Endothelial cell of umbilical vein (primary cell): ENCODE measurements around the gene SLC6A16. TPM values are rescaled to one million over a fixed set of nuclear protein-coding genes. Genes with fewer than 3 reads are reported as not detected.

Source experiments
- BruUV-seq: library from RNA; stranded (reverse); fragments of 400-500 nt; replicated peaks from 2 replicates; lab custom pipeline; 2021; lab: Mats Ljungman, UMichigan
- CTCF ChIA-PET: fragments of 300-600, 350-600 bp; sonication (Branson Sonifier 250); formaldehyde crosslinking; loops from one replicate; lab custom pipeline; 2021; ENCODE audit warnings: antibody characterized with exemption, inconsistent platforms; lab: Charles Lee
- POLR2A ChIA-PET: fragments of 300-600, 350-600 bp; sonication (Branson Sonifier 250); formaldehyde crosslinking; loops from one replicate; lab custom pipeline; 2021; ENCODE audit warnings: antibody characterized with exemption, inconsistent platforms; lab: Charles Lee
- DNase-seq: peaks from one replicate; pipeline ENCODE4 v3.0.0-alpha.2; 2011; ENCODE audit warnings: low read depth, low spot score
- FAIRE-seq: peaks from 2 replicates; lab custom pipeline; 2011; peaks lifted over from hg19 to GRCh38; lab: Jason Lieb, UNC
- H2AFZ ChIP-seq: 2 replicates; pipeline ENCODE4 v1.6.0; 2012; ENCODE audit warnings: low read depth, low read length, control low read depth, inconsistent platforms
- H3K27ac ChIP-seq: 2 replicates; pipeline ENCODE4 v1.5.1; 2011; ENCODE audit warnings: low read depth, mild to moderate bottlenecking, control low read depth, low read length, moderate library complexity; ENCODE audit not compliant: insufficient read depth
- H3K27me3 ChIP-seq, 2 experiments: 2 replicates each; pipeline versions ENCODE4 v1.6.0 to v1.6.1; 2011; ENCODE audit warnings: low read length in 2 of 2, mixed read lengths in 1 of 2; ENCODE audit not compliant: control insufficient read depth in 2 of 2, insufficient read depth in 2 of 2
- H3K36me3 ChIP-seq, 2 experiments: 2 replicates in 1 of 2; 3 replicates in 1 of 2; pipeline ENCODE4 v1.5.1; 2011; ENCODE audit warnings: low read length in 2 of 2, mild to moderate bottlenecking in 1 of 2, moderate library complexity in 1 of 2; ENCODE audit not compliant: control insufficient read depth in 2 of 2, insufficient read depth in 2 of 2; ENCODE audit errors: extremely low read depth in 1 of 2
- H3K4me1 ChIP-seq: 3 replicates; pipeline ENCODE4 v1.5.1; 2011; ENCODE audit warnings: mild to moderate bottlenecking, low read length; ENCODE audit not compliant: control insufficient read depth, insufficient read depth; ENCODE audit errors: extremely low read depth
- H3K4me2 ChIP-seq: 2 replicates; pipeline ENCODE4 v1.6.1; 2011; ENCODE audit warnings: low read length, control low read depth, mixed read lengths; ENCODE audit not compliant: insufficient read depth
- H3K4me3 ChIP-seq, 3 experiments: fragments of 200-600 bp in 1 of 3; sonication (generic), shearing (Covaris generic) in 1 of 3; replicated peaks in 1 of 3; 2 replicates each; pipeline ENCODE4 v1.5.1; 2011 to 2016; ENCODE audit warnings: control low read depth in 3 of 3, low read length in 3 of 3, mild to moderate bottlenecking in 2 of 3, inconsistent platforms in 1 of 3, low read depth in 1 of 3, moderate library complexity in 1 of 3; ENCODE audit not compliant: insufficient read depth in 1 of 3
- H3K79me2 ChIP-seq: 2 replicates; pipeline ENCODE4 v1.6.0; 2012; ENCODE audit warnings: low read length, inconsistent platforms; ENCODE audit not compliant: control insufficient read depth, insufficient read depth
- H3K9ac ChIP-seq: replicated peaks from 2 replicates; pipeline ENCODE3; 2011; ENCODE audit warnings: low read length, control low read depth; ENCODE audit not compliant: insufficient read depth; ENCODE audit errors: extremely low read depth
- H3K9me1 ChIP-seq: replicated peaks from 3 replicates; pipeline ENCODE4 v1.6.0; 2011; ENCODE audit warnings: mild to moderate bottlenecking, low read length; ENCODE audit not compliant: control insufficient read depth, insufficient read depth; ENCODE audit errors: extremely low read depth
- H3K9me3 ChIP-seq: replicated peaks from 2 replicates; pipeline ENCODE4 v1.5.1; 2012; ENCODE audit warnings: low read length, inconsistent platforms; ENCODE audit not compliant: control insufficient read depth, insufficient read depth
- H4K20me1 ChIP-seq: replicated peaks from 2 replicates; pipeline ENCODE3; 2011; ENCODE audit warnings: mild to moderate bottlenecking, low read length; ENCODE audit not compliant: control insufficient read depth, insufficient read depth; ENCODE audit errors: extremely low read depth
- CTCF ChIP-seq, 2 donors: IDR thresholded peaks; 1 replicate in 1 of 2; 2 replicates in 1 of 2; pipeline ENCODE4 v1.5.1; 2011; ENCODE audit warnings: low read length in 2 of 2, mild to moderate bottlenecking in 2 of 2, moderate library complexity in 2 of 2, control low read depth in 1 of 2, inconsistent platforms in 1 of 2, low read depth in 1 of 2; ENCODE audit not compliant: insufficient read depth in 1 of 2; ENCODE audit errors: extremely low read depth in 1 of 2
- EZH2 ChIP-seq: IDR thresholded peaks from 2 replicates; pipeline ENCODE4 v1.6.1; 2012; ENCODE audit warnings: borderline replicate concordance, low read depth, mild to moderate bottlenecking, moderate library complexity, low read length, inconsistent platforms; ENCODE audit not compliant: severe bottlenecking
- FOS ChIP-seq: IDR thresholded peaks from 2 replicates; pipeline ENCODE4 v1.6.1; 2011; ENCODE audit warnings: mild to moderate bottlenecking, low read length, moderate library complexity, borderline replicate concordance; ENCODE audit not compliant: insufficient read depth
- GATA2 ChIP-seq: IDR thresholded peaks from 2 replicates; pipeline ENCODE4 v1.7.0; 2011; ENCODE audit warnings: low read depth, mild to moderate bottlenecking, moderate library complexity, mixed read lengths, low read length; ENCODE audit not compliant: insufficient read length, insufficient read depth
- JUN ChIP-seq: IDR thresholded peaks from 2 replicates; pipeline ENCODE4 v1.6.1; 2011; ENCODE audit warnings: borderline replicate concordance, low read depth; ENCODE audit not compliant: insufficient read length, insufficient read depth
- MYC ChIP-seq: IDR thresholded peaks from one replicate; pipeline ENCODE4 v1.6.1; 2011; ENCODE audit warnings: mild to moderate bottlenecking, low read depth, low read length
- POLR2A ChIP-seq: IDR thresholded peaks from 2 replicates; pipeline ENCODE4 v1.6.1; 2012; ENCODE audit warnings: low read depth, mild to moderate bottlenecking, control low read depth, low read length
- POLR2AphosphoS5 ChIP-seq: IDR thresholded peaks from 2 replicates; pipeline ENCODE4 v1.6.1; 2012; ENCODE audit warnings: low read depth, mild to moderate bottlenecking, control low read depth, low read length, moderate library complexity; ENCODE audit not compliant: insufficient read depth
- dilution Hi-C: fragments of 300-500 bp; cut with MboI; formaldehyde crosslinking; loops from one replicate; pipeline ENCODE4 v1.15.0; 2019; ENCODE audit warnings: low sequenced_read_pairs; ENCODE audit not compliant: extremely low pct_ligation_motif_present
- intact Hi-C: fragments of 100-400 bp; cut with micrococcal nuclease; formaldehyde crosslinking; loops from one replicate; pipeline ENCODE4 v1.10.0; 2022
- polyA plus RNA-seq, 4 experiments: library from polyadenylated mRNA; depleted of rRNA in 3 of 4; stranded (reverse) in 3 of 4; unstranded in 1 of 4; fragments of >200 nt; gene quantifications; 2 replicates each; pipeline versions ENCODE4 v1.2.1 to v1.2.3, GENCODE V29; 2011 to 2012; ENCODE audit warnings: missing spikeins in 1 of 4
- total RNA-seq: library from RNA; stranded (reverse); gene quantifications from 2 replicates; pipeline ENCODE4 v1.2.3, GENCODE V29; 2021
- TF ChIP-seq, protein P1 (sequence below): IDR thresholded peaks from 2 replicates; pipeline ENCODE4 v1.6.1; 2011; ENCODE audit not compliant: insufficient read depth, insufficient read length

SLC6A16 gene
- total and polyA plus RNA-seq, 2 donors (not counting 3 experiments of a cell fraction or from before 2014, with no cell fraction given): 1.1 to 1.6 TPM

DNA sequence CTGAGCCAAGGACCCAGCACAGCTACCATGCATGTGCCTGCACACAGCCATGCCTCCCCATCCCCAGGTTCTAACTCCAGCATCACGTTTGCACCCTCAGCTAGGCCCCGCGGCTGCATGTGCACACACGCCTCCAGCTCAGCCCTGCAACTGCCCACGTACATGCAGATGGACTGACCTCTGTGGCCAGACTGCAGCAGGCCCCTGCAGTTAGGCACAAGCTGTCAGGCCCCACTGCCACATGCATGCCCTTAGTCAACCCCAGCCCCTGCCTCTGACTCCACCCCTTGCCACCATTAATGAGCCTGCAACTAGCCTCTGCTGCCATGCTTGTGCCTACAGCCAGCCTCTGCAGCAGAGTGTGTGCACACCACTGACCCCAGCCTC, 23.1 kb downstream of the SLC6A16 start:
- Histone ChIP-seq H3K4me1 (no peaks in the 10 kb centered on the region), H3K9me3 (no peaks in the 10 kb centered on the region), H3K27ac (no peak overlapping the region), H2AFZ (no peak overlapping the region), H3K36me3 (no peaks in the 10 kb centered on the region), H3K9me1 (no peaks in the 10 kb centered on the region), H4K20me1 (no peaks in the 10 kb centered on the region), H3K9ac (no peak overlapping the region), H3K79me2 (no peaks in the 10 kb centered on the region), H3K4me3 (no peak overlapping the region), H3K4me2 (no peak overlapping the region), H3K27me3 (peaks cover 0 to 5% of the 10 kb centered on the region in 2 experiments)
- dilution Hi-C loops (no loop called here), intact Hi-C loops (loop anchor here (1.0 kb wide), 1 partner anchor 76 kb away; no protein-coding TSS in a partner anchor)
- no TSS peak for BruUV-seq
- TF ChIP-seq GATA2 (no peak), POLR2AphosphoS5 (no peak), JUN (no peak), EZH2 (no peak), CTCF (IDR thresholded peaks at IDR 0.05; ENCODE audit: extremely low read depth in 1 of 2, insufficient read depth in 1 of 2, low read depth in 1 of 2, low read length in 2 of 2) (no peak), MYC (no peak), POLR2A (no peak), FOS (no peak)
- TF ChIP-seq, protein P1, sequence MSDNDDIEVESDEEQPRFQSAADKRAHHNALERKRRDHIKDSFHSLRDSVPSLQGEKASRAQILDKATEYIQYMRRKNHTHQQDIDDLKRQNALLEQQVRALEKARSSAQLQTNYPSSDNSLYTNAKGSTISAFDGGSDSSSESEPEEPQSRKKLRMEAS: no peak
- POLR2A ChIA-PET: no interaction called here
- CTCF ChIA-PET: interaction anchor here (1.2 to 2.9 kb wide), 16 partner anchors 10 to 78 kb away, joined by 3 to 14 read pairs (median 5); no protein-coding TSS in a partner anchor
- FAIRE-seq: no peak
- no peak for DNase-seq
